ENCODE results near the gene PEPD. TPM values are rescaled to one million over a fixed set of nuclear protein-coding genes. Genes with fewer than 3 reads are reported as not detected.

PEPD gene
- total RNA-seq, 2 experiments from 2014 or later = 26.9 to 37.4 TPM

- Mint-ChIP-seq H3K36me3 (ENCODE audit: low read depth) (no peaks in the 10 kb centered on the region), H3K9me3 (ENCODE audit: low read depth) (no peaks in the 10 kb centered on the region), H3K27me3 (no peaks in the 10 kb centered on the region), H3K27ac (no peak overlapping the region), H3K4me3 (no peak overlapping the region), H3K4me1 (no peaks in the 10 kb centered on the region)
- ATAC-seq = no peak
- ChIA-PET POLR2A (interaction anchor here (1.0 kb wide), 1 partner anchor 14 kb away, joined by 3 read pairs; no protein-coding TSS in a partner anchor), CTCF (no interaction called here)
- no peak for DNase-seq
- intact Hi-C loops (cut with DNase I, micrococcal nuclease) = no loop called here
Measured at GRCh38 chr19:33390908-33391630, 130.5 kb downstream of the PEPD start.

GRCh38 chr19:33390101-33390907 lies 131.3 kb downstream of the PEPD start:
- H3K4me1 Mint-ChIP-seq = no peaks in the 10 kb centered on the region
- no peaks in the 10 kb centered on the region for H3K36me3 Mint-ChIP-seq (ENCODE audit: low read depth)
- intact Hi-C loops (cut with DNase I, micrococcal nuclease) = no loop called here
- no peak overlapping the region for H3K27ac Mint-ChIP-seq
- DNase-seq (no peak), ATAC-seq (no peak)
- H3K4me3 Mint-ChIP-seq = no peak overlapping the region
- no peaks in the 10 kb centered on the region for H3K27me3 Mint-ChIP-seq
- CTCF ChIA-PET = interaction anchor here (0.6 kb wide), 1 partner anchor 342 kb away, joined by 6 read pairs; no protein-coding TSS in a partner anchor
- no peaks in the 10 kb centered on the region for H3K9me3 Mint-ChIP-seq (ENCODE audit: low read depth)
- POLR2A ChIA-PET = interaction anchor here (1.0 kb wide), 1 partner anchor 13 kb away, joined by 3 read pairs; no protein-coding TSS in a partner anchor

- CTCF ChIA-PET = interaction anchor here (0.6 kb wide), 1 partner anchor 341 kb away, joined by 6 read pairs; no protein-coding TSS in a partner anchor
- DNase-seq (no peak), ATAC-seq (no peak)
- intact Hi-C loops (cut with DNase I, micrococcal nuclease) = no loop called here
- Mint-ChIP-seq H3K36me3 (ENCODE audit: low read depth) (no peaks in the 10 kb centered on the region), H3K27me3 (no peaks in the 10 kb centered on the region), H3K4me1 (no peaks in the 10 kb centered on the region), H3K4me3 (no peak overlapping the region), H3K27ac (no peak overlapping the region), H3K9me3 (ENCODE audit: low read depth) (no peaks in the 10 kb centered on the region)
- POLR2A ChIA-PET = no interaction called here
Measured at GRCh38 chr19:33389421-33390100, 132.0 kb downstream of the PEPD start.

- POLR2A ChIA-PET = no interaction called here
- H3K9me3 Mint-ChIP-seq (ENCODE audit: low read depth) = no peaks in the 10 kb centered on the region
- CTCF ChIA-PET = interaction anchor here (0.9 to 1.0 kb wide), 2 partner anchors 16 to 27 kb away, joined by 3 read pairs; no protein-coding TSS in a partner anchor
- H3K27me3 Mint-ChIP-seq = no peaks in the 10 kb centered on the region
- intact Hi-C loops (cut with DNase I, micrococcal nuclease) = no loop called here
- no peaks in the 10 kb centered on the region for H3K36me3 Mint-ChIP-seq (ENCODE audit: low read depth)
- H3K4me1 Mint-ChIP-seq = no peaks in the 10 kb centered on the region
- no peak overlapping the region for H3K27ac Mint-ChIP-seq
- no peak for ATAC-seq
- no peak overlapping the region for H3K4me3 Mint-ChIP-seq
- DNase-seq = no peak
Measured at GRCh38 chr19:33388725-33389420, 132.7 kb downstream of the PEPD start.

GRCh38 chr19:33388231-33388724 lies 133.3 kb downstream of the PEPD start:
- H3K9me3 Mint-ChIP-seq (ENCODE audit: low read depth) = no peaks in the 10 kb centered on the region
- CTCF ChIA-PET = interaction anchor here (0.9 to 1.0 kb wide), 2 partner anchors 16 to 28 kb away, joined by 3 read pairs; no protein-coding TSS in a partner anchor
- POLR2A ChIA-PET = no interaction called here
- H3K4me1 Mint-ChIP-seq = no peaks in the 10 kb centered on the region
- no peak overlapping the region for H3K27ac Mint-ChIP-seq
- H3K36me3 Mint-ChIP-seq (ENCODE audit: low read depth) = no peaks in the 10 kb centered on the region
- H3K4me3 Mint-ChIP-seq = no peak overlapping the region
- H3K27me3 Mint-ChIP-seq = no peaks in the 10 kb centered on the region
- intact Hi-C loops (cut with DNase I, micrococcal nuclease) = no loop called here
- ATAC-seq (no peak), DNase-seq (no peak)

- Mint-ChIP-seq H3K4me3 (no peak overlapping the region), H3K4me1 (no peaks in the 10 kb centered on the region), H3K9me3 (ENCODE audit: low read depth) (no peaks in the 10 kb centered on the region), H3K27me3 (no peaks in the 10 kb centered on the region), H3K36me3 (ENCODE audit: low read depth) (no peaks in the 10 kb centered on the region), H3K27ac (no peak overlapping the region)
- ATAC-seq (no peak), DNase-seq (no peak)
- ChIA-PET POLR2A (no interaction called here), CTCF (interaction anchor here (1.0 kb wide), 1 partner anchor 17 kb away, joined by 3 read pairs; no protein-coding TSS in a partner anchor)
- intact Hi-C loops (cut with DNase I, micrococcal nuclease) = no loop called here
Measured at GRCh38 chr19:33387351-33388230, 134.0 kb downstream of the PEPD start.

- H3K4me1 Mint-ChIP-seq = no peaks in the 10 kb centered on the region
- ATAC-seq = no peak
- no peak for DNase-seq
- H3K36me3 Mint-ChIP-seq (ENCODE audit: low read depth) = no peaks in the 10 kb centered on the region
- ChIA-PET POLR2A (interaction anchor here (0.7 kb wide), 1 partner anchor 158 kb away, joined by 3 read pairs; no protein-coding TSS in a partner anchor), CTCF (interaction anchor here (0.7 kb wide), 1 partner anchor 38 kb away, joined by 3 read pairs; no protein-coding TSS in a partner anchor)
- H3K27me3 Mint-ChIP-seq = no peaks in the 10 kb centered on the region
- intact Hi-C loops (cut with DNase I, micrococcal nuclease) = no loop called here
- H3K27ac Mint-ChIP-seq = no peak overlapping the region
- no peak overlapping the region for H3K4me3 Mint-ChIP-seq
- H3K9me3 Mint-ChIP-seq (ENCODE audit: low read depth) = no peaks in the 10 kb centered on the region
Measured at GRCh38 chr19:33386361-33386858, 135.2 kb downstream of the PEPD start.

- Mint-ChIP-seq H3K4me3 (no peak overlapping the region), H3K27me3 (no peaks in the 10 kb centered on the region), H3K9me3 (ENCODE audit: low read depth) (no peaks in the 10 kb centered on the region), H3K4me1 (peaks cover under 1% of the 10 kb centered on the region), H3K27ac (no peak overlapping the region), H3K36me3 (ENCODE audit: low read depth) (peaks cover 4% of the 10 kb centered on the region)
- intact Hi-C loops (cut with DNase I, micrococcal nuclease) = no loop called here
- ChIA-PET CTCF (interaction anchor here (0.7 kb wide), 1 partner anchor 38 kb away, joined by 3 read pairs; no protein-coding TSS in a partner anchor), POLR2A (interaction anchor here (0.7 kb wide), 1 partner anchor 157 kb away, joined by 3 read pairs; no protein-coding TSS in a partner anchor)
- ATAC-seq (no peak), DNase-seq (no peak)
Measured at GRCh38 chr19:33385956-33386355, 135.6 kb downstream of the PEPD start.

- no peaks in the 10 kb centered on the region for H3K9me3 Mint-ChIP-seq (ENCODE audit: low read depth)
- ChIA-PET CTCF (interaction anchor here (1.1 to 1.4 kb wide), 2 partner anchors 21 to 23 kb away, joined by 3 to 7 read pairs; no protein-coding TSS in a partner anchor), POLR2A (interaction anchor here (0.6 kb wide), 1 partner anchor 14 kb away, joined by 7 read pairs; no protein-coding TSS in a partner anchor)
- intact Hi-C loops (cut with DNase I, micrococcal nuclease) = no loop called here
- ATAC-seq (no peak), DNase-seq (no peak)
- no peak overlapping the region for H3K27ac Mint-ChIP-seq
- H3K4me3 Mint-ChIP-seq = no peak overlapping the region
- peaks cover 2% of the 10 kb centered on the region for H3K4me1 Mint-ChIP-seq
- H3K36me3 Mint-ChIP-seq (ENCODE audit: low read depth) = peaks cover 5% of the 10 kb centered on the region
- no peaks in the 10 kb centered on the region for H3K27me3 Mint-ChIP-seq
Measured at GRCh38 chr19:33384983-33385382, 136.6 kb downstream of the PEPD start.

All from activated CD4-positive, alpha-beta T cell treated with anti-CD3 and anti-CD28 coated beads for 36 hours (primary cell).